ENCODE results near the gene SLC9C2.

The SLC9C2 gene

GRCh38 chr1:173505391-173505790 is 97.5 kb downstream of the SLC9C2 start:
- no peak overlapping the region for H2AFZ ChIP-seq (ENCODE audit: low read depth)
- no peak overlapping the region for H3K27ac ChIP-seq
- H3K4me3 ChIP-seq (IDR thresholded peaks at IDR 0.05; ENCODE audit: insufficient read depth, low read depth, low read length): no peak overlapping the region
- no peak for TF ChIP-seq CTCF (conservative IDR thresholded peaks at IDR 0.05; ENCODE audit: low read depth, low read length)
- no peaks in the 10 kb centered on the region for H3K36me3 ChIP-seq (ENCODE audit: insufficient read depth)
- H3K4me2 ChIP-seq: no peak overlapping the region
- H3K9ac ChIP-seq: no peak overlapping the region
- H3K4me1 ChIP-seq (ENCODE audit: low read depth, poor library complexity, severe bottlenecking): no peaks in the 10 kb centered on the region
- no peaks in the 10 kb centered on the region for H3K27me3 ChIP-seq (ENCODE audit: insufficient read depth, low read depth)
- H3K79me2 ChIP-seq (ENCODE audit: insufficient read depth, low read depth): no peaks in the 10 kb centered on the region
- H4K20me1 ChIP-seq (ENCODE audit: insufficient read depth): no peaks in the 10 kb centered on the region

- Histone ChIP-seq H3K27me3 (ENCODE audit: insufficient read depth, low read depth) (no peaks in the 10 kb centered on the region), H3K4me3 (IDR thresholded peaks at IDR 0.05; ENCODE audit: insufficient read depth, low read depth, low read length) (no peak overlapping the region), H3K4me1 (ENCODE audit: low read depth, poor library complexity, severe bottlenecking) (no peaks in the 10 kb centered on the region), H3K27ac (no peak overlapping the region), H3K79me2 (ENCODE audit: insufficient read depth, low read depth) (no peaks in the 10 kb centered on the region), H3K36me3 (ENCODE audit: insufficient read depth) (no peaks in the 10 kb centered on the region), H3K4me2 (no peak overlapping the region), H2AFZ (ENCODE audit: low read depth) (no peak overlapping the region), H4K20me1 (ENCODE audit: insufficient read depth) (no peaks in the 10 kb centered on the region), H3K9ac (no peak overlapping the region)
- TF ChIP-seq CTCF (conservative IDR thresholded peaks at IDR 0.05; ENCODE audit: low read depth, low read length): no peak
Observed at GRCh38 chr1:173504268-173504667, 98.6 kb downstream of the SLC9C2 start.

- Histone ChIP-seq H2AFZ (ENCODE audit: low read depth) (no peak overlapping the region), H3K27ac (no peak overlapping the region), H3K4me3 (IDR thresholded peaks at IDR 0.05; ENCODE audit: insufficient read depth, low read depth, low read length) (no peak overlapping the region), H3K4me1 (ENCODE audit: low read depth, poor library complexity, severe bottlenecking) (no peaks in the 10 kb centered on the region), H3K79me2 (ENCODE audit: insufficient read depth, low read depth) (no peaks in the 10 kb centered on the region), H4K20me1 (ENCODE audit: insufficient read depth) (no peaks in the 10 kb centered on the region), H3K9ac (no peak overlapping the region), H3K27me3 (ENCODE audit: insufficient read depth, low read depth) (no peaks in the 10 kb centered on the region), H3K36me3 (ENCODE audit: insufficient read depth) (no peaks in the 10 kb centered on the region), H3K4me2 (no peak overlapping the region)
- no peak for TF ChIP-seq CTCF (conservative IDR thresholded peaks at IDR 0.05; ENCODE audit: low read depth, low read length)
Observed at GRCh38 chr1:173503391-173503790, 99.5 kb downstream of the SLC9C2 start.

GRCh38 chr1:173502104-173502503 is 100.8 kb downstream of the SLC9C2 start:
- H2AFZ ChIP-seq (ENCODE audit: low read depth): no peak overlapping the region
- H3K79me2 ChIP-seq (ENCODE audit: insufficient read depth, low read depth): no peaks in the 10 kb centered on the region
- H3K27ac ChIP-seq: no peak overlapping the region
- no peaks in the 10 kb centered on the region for H3K4me1 ChIP-seq (ENCODE audit: low read depth, poor library complexity, severe bottlenecking)
- H3K4me3 ChIP-seq (IDR thresholded peaks at IDR 0.05; ENCODE audit: insufficient read depth, low read depth, low read length): no peak overlapping the region
- no peaks in the 10 kb centered on the region for H3K36me3 ChIP-seq (ENCODE audit: insufficient read depth)
- no peak overlapping the region for H3K4me2 ChIP-seq
- no peak for TF ChIP-seq CTCF (conservative IDR thresholded peaks at IDR 0.05; ENCODE audit: low read depth, low read length)
- no peak overlapping the region for H3K9ac ChIP-seq
- H4K20me1 ChIP-seq (ENCODE audit: insufficient read depth): no peaks in the 10 kb centered on the region
- H3K27me3 ChIP-seq (ENCODE audit: insufficient read depth, low read depth): no peaks in the 10 kb centered on the region

GRCh38 chr1:173499729-173500128 is 103.1 kb downstream of the SLC9C2 start:
- Histone ChIP-seq H2AFZ (ENCODE audit: low read depth) (no peak overlapping the region), H3K4me2 (no peak overlapping the region)
- TF ChIP-seq CTCF (conservative IDR thresholded peaks at IDR 0.05; ENCODE audit: low read depth, low read length): no peak

More at GRCh38 chr1:173499729-173500128, 103.1 kb downstream of the SLC9C2 start:
- Histone ChIP-seq H3K27me3 (ENCODE audit: insufficient read depth, low read depth) (no peaks in the 10 kb centered on the region), H3K36me3 (ENCODE audit: insufficient read depth) (no peaks in the 10 kb centered on the region), H3K27ac (no peak overlapping the region), H3K4me1 (ENCODE audit: low read depth, poor library complexity, severe bottlenecking) (no peaks in the 10 kb centered on the region), H3K79me2 (ENCODE audit: insufficient read depth, low read depth) (no peaks in the 10 kb centered on the region), H4K20me1 (ENCODE audit: insufficient read depth) (no peaks in the 10 kb centered on the region), H3K4me3 (IDR thresholded peaks at IDR 0.05; ENCODE audit: insufficient read depth, low read depth, low read length) (no peak overlapping the region), H3K9ac (no peak overlapping the region)

Measured in KMS-11 (cell line).